Activated naive CD4-positive, alpha-beta T cell treated with anti-CD3 and anti-CD28 coated beads, Interleukin-2, amount 50 U/mL, for 24 hours (primary cell): ENCODE measurements around the gene MPPED1.

ENCODE experiments used
- H3K27ac Mint-ChIP-seq: one replicate; pipeline ENCODE4 v1.8.0; 2021; ENCODE audit warnings: mild to moderate bottlenecking, mixed read lengths
- H3K27me3 Mint-ChIP-seq: one replicate; pipeline ENCODE4 v1.8.0; 2021; ENCODE audit warnings: mixed read lengths
- H3K36me3 Mint-ChIP-seq: one replicate; pipeline ENCODE4 v1.8.0; 2021; ENCODE audit warnings: mixed read lengths
- H3K4me1 Mint-ChIP-seq: one replicate; pipeline ENCODE4 v1.8.0; 2021; ENCODE audit warnings: mixed read lengths
- H3K4me3 Mint-ChIP-seq: one replicate; pipeline ENCODE4 v1.8.0; 2021; ENCODE audit warnings: mild to moderate bottlenecking, mixed read lengths
- H3K9me3 Mint-ChIP-seq: one replicate; pipeline ENCODE4 v1.8.0; 2021; ENCODE audit warnings: mixed read lengths

MPPED1 gene

GRCh38 chr22:43441751-43442150, 29.9 kb downstream of the MPPED1 start:
- Mint-ChIP-seq H3K27ac (no peak overlapping the region), H3K9me3 (no peaks in the 10 kb centered on the region), H3K4me3 (no peak overlapping the region), H3K27me3 (peaks cover 7% of the 10 kb centered on the region), H3K36me3 (no peaks in the 10 kb centered on the region), H3K4me1 (no peaks in the 10 kb centered on the region)

GRCh38 chr22:43442386-43443151, 30.8 kb downstream of the MPPED1 start:
- Mint-ChIP-seq H3K27me3 (peaks cover 7% of the 10 kb centered on the region), H3K36me3 (no peaks in the 10 kb centered on the region), H3K4me3 (no peak overlapping the region), H3K27ac (no peak overlapping the region), H3K9me3 (no peaks in the 10 kb centered on the region), H3K4me1 (no peaks in the 10 kb centered on the region)

- H3K9me3 Mint-ChIP-seq: no peaks in the 10 kb centered on the region
- no peaks in the 10 kb centered on the region for H3K36me3 Mint-ChIP-seq
- no peak overlapping the region for H3K27ac Mint-ChIP-seq
- no peaks in the 10 kb centered on the region for H3K4me1 Mint-ChIP-seq
- H3K27me3 Mint-ChIP-seq: peaks cover 7% of the 10 kb centered on the region
- H3K4me3 Mint-ChIP-seq: no peak overlapping the region
Measured at GRCh38 chr22:43443152-43443471, 31.3 kb downstream of the MPPED1 start.

GRCh38 chr22:43446037-43446803, 34.4 kb downstream of the MPPED1 start:
- H3K4me3 Mint-ChIP-seq: no peak overlapping the region
- no peaks in the 10 kb centered on the region for H3K9me3 Mint-ChIP-seq
- no peak overlapping the region for H3K27ac Mint-ChIP-seq
- H3K4me1 Mint-ChIP-seq: no peaks in the 10 kb centered on the region
- peaks cover 3% of the 10 kb centered on the region for H3K27me3 Mint-ChIP-seq
- H3K36me3 Mint-ChIP-seq: no peaks in the 10 kb centered on the region

GRCh38 chr22:43446916-43447315, 35.1 kb downstream of the MPPED1 start:
- Mint-ChIP-seq H3K9me3 (no peaks in the 10 kb centered on the region), H3K4me1 (no peaks in the 10 kb centered on the region), H3K36me3 (no peaks in the 10 kb centered on the region), H3K4me3 (no peak overlapping the region), H3K27me3 (peaks cover 5% of the 10 kb centered on the region), H3K27ac (no peak overlapping the region)

- Mint-ChIP-seq H3K27ac (no peak overlapping the region), H3K4me3 (no peak overlapping the region), H3K36me3 (no peaks in the 10 kb centered on the region), H3K9me3 (no peaks in the 10 kb centered on the region), H3K4me1 (no peaks in the 10 kb centered on the region), H3K27me3 (peaks cover 8% of the 10 kb centered on the region)
Measured at GRCh38 chr22:43447380-43447779, 35.6 kb downstream of the MPPED1 start.

GRCh38 chr22:43448048-43448447, 36.2 kb downstream of the MPPED1 start:
- Mint-ChIP-seq H3K4me1 (no peaks in the 10 kb centered on the region), H3K27me3 (peaks cover 6% of the 10 kb centered on the region), H3K36me3 (no peaks in the 10 kb centered on the region), H3K9me3 (no peaks in the 10 kb centered on the region), H3K27ac (no peak overlapping the region), H3K4me3 (no peak overlapping the region)

GRCh38 chr22:43449205-43449830, 37.5 kb downstream of the MPPED1 start:
- Mint-ChIP-seq H3K27me3 (peaks cover 6% of the 10 kb centered on the region), H3K4me3 (no peak overlapping the region), H3K27ac (no peak overlapping the region), H3K36me3 (no peaks in the 10 kb centered on the region), H3K9me3 (no peaks in the 10 kb centered on the region), H3K4me1 (no peaks in the 10 kb centered on the region)

GRCh38 chr22:43449831-43450225, 38.0 kb downstream of the MPPED1 start:
- Mint-ChIP-seq H3K27ac (no peak overlapping the region), H3K36me3 (no peaks in the 10 kb centered on the region)

GRCh38 chr22:43451371-43452050, 39.7 kb downstream of the MPPED1 start:
- H3K27ac Mint-ChIP-seq: no peak overlapping the region

More at GRCh38 chr22:43449831-43450225, 38.0 kb downstream of the MPPED1 start:
- Mint-ChIP-seq H3K27me3 (peaks cover 6% of the 10 kb centered on the region), H3K9me3 (no peaks in the 10 kb centered on the region), H3K4me1 (no peaks in the 10 kb centered on the region), H3K4me3 (no peak overlapping the region)

GRCh38 chr22:43455846-43456245, 44.0 kb downstream of the MPPED1 start:
- H3K27me3 Mint-ChIP-seq: peaks cover 16% of the 10 kb centered on the region
- H3K4me1 Mint-ChIP-seq: no peaks in the 10 kb centered on the region
- H3K4me3 Mint-ChIP-seq: no peak overlapping the region
- no peak overlapping the region for H3K27ac Mint-ChIP-seq
- no peaks in the 10 kb centered on the region for H3K9me3 Mint-ChIP-seq
- H3K36me3 Mint-ChIP-seq: no peaks in the 10 kb centered on the region

More at GRCh38 chr22:43451371-43452050, 39.7 kb downstream of the MPPED1 start:
- H3K36me3 Mint-ChIP-seq: no peaks in the 10 kb centered on the region
- H3K27me3 Mint-ChIP-seq: peaks cover 5% of the 10 kb centered on the region
- H3K4me1 Mint-ChIP-seq: no peaks in the 10 kb centered on the region
- no peaks in the 10 kb centered on the region for H3K9me3 Mint-ChIP-seq
- H3K4me3 Mint-ChIP-seq: no peak overlapping the region

- H3K4me1 Mint-ChIP-seq: no peaks in the 10 kb centered on the region
Measured at GRCh38 chr22:43457002-43457401, 45.2 kb downstream of the MPPED1 start.

GRCh38 chr22:43462701-43463100, 50.9 kb downstream of the MPPED1 start:
- peaks cover 6% of the 10 kb centered on the region for H3K36me3 Mint-ChIP-seq
- no peaks in the 10 kb centered on the region for H3K4me1 Mint-ChIP-seq
- no peak overlapping the region for H3K4me3 Mint-ChIP-seq
- peaks cover 12% of the 10 kb centered on the region for H3K9me3 Mint-ChIP-seq
- H3K27me3 Mint-ChIP-seq: peaks cover 20% of the 10 kb centered on the region
- H3K27ac Mint-ChIP-seq: peak overlapping the region; percentile 23

More at GRCh38 chr22:43457002-43457401, 45.2 kb downstream of the MPPED1 start:
- Mint-ChIP-seq H3K27ac (no peak overlapping the region), H3K27me3 (peaks cover 14% of the 10 kb centered on the region), H3K36me3 (no peaks in the 10 kb centered on the region), H3K4me3 (no peak overlapping the region), H3K9me3 (no peaks in the 10 kb centered on the region)

GRCh38 chr22:43464809-43465208, 53.0 kb downstream of the MPPED1 start:
- Mint-ChIP-seq H3K9me3 (peaks cover 12% of the 10 kb centered on the region), H3K27me3 (peaks cover 23% of the 10 kb centered on the region), H3K36me3 (peaks cover 6% of the 10 kb centered on the region), H3K4me3 (no peak overlapping the region), H3K4me1 (no peaks in the 10 kb centered on the region), H3K27ac (no peak overlapping the region)

- no peak overlapping the region for H3K27ac Mint-ChIP-seq
- H3K27me3 Mint-ChIP-seq: peaks cover 26% of the 10 kb centered on the region
Measured at GRCh38 chr22:43465291-43466015, 53.6 kb downstream of the MPPED1 start.

More at GRCh38 chr22:43465291-43466015, 53.6 kb downstream of the MPPED1 start:
- peaks cover 12% of the 10 kb centered on the region for H3K9me3 Mint-ChIP-seq
- peaks cover 6% of the 10 kb centered on the region for H3K36me3 Mint-ChIP-seq
- H3K4me1 Mint-ChIP-seq: no peaks in the 10 kb centered on the region
- no peak overlapping the region for H3K4me3 Mint-ChIP-seq
